B cell (primary cell): ENCODE data around the gene MAGED2. TPM values are rescaled to one million over a fixed set of nuclear protein-coding genes. Genes with fewer than 3 reads are reported as not detected.
"Not testable (repeated sequence)": the region's sequence is repeated elsewhere in the genome, so short reads cannot be mapped to it uniquely, and the experiment has no call there.

Source experiments
- ATAC-seq: fragments of 200-7000 bp; cut with Tn5 transposase; one replicate; pipeline ENCODE4 v1.10.0; 2021; ENCODE audit warnings: low read depth, mild to moderate bottlenecking, moderate number of reproducible peaks, moderate library complexity
- CTCF ChIA-PET: fragments of 350-600 bp; sonication (Branson Sonifier 250); formaldehyde crosslinking; loops from one replicate; lab custom pipeline; 2021; ENCODE audit warnings: antibody characterized with exemption, inconsistent platforms; lab: Charles Lee
- POLR2A ChIA-PET: fragments of 350-600 bp; sonication (Branson Sonifier 250); formaldehyde crosslinking; loops from one replicate; lab custom pipeline; 2021; ENCODE audit warnings: antibody characterized with exemption; lab: Charles Lee
- DNase-seq: peaks from one replicate; pipeline ENCODE4 v3.0.0; 2013
- H2AFZ ChIP-seq: 2 replicates; pipeline ENCODE4 v1.6.1; 2012; ENCODE audit warnings: mild to moderate bottlenecking, low read depth, low read length; ENCODE audit not compliant: insufficient read depth, poor library complexity, severe bottlenecking
- H3K27ac ChIP-seq, 2 donors: 1 replicate in 1 of 2; 2 replicates in 1 of 2; pipeline ENCODE4 v1.5.1; 2012 to 2013; ENCODE audit warnings: low read length in 2 of 2, mild to moderate bottlenecking in 2 of 2, moderate library complexity in 1 of 2
- H3K27me3 ChIP-seq, 4 experiments: fragments of 200-600 bp in 1 of 4; sonication (generic) in 1 of 4; replicated peaks in 1 of 4; 1 replicate in 2 of 4; 2 replicates in 2 of 4; pipeline versions ENCODE4 v1.6.1 to v1.7.0; 2013 to 2016; ENCODE audit warnings: low read length in 3 of 4, mild to moderate bottlenecking in 2 of 4, mixed read lengths in 1 of 4, moderate library complexity in 1 of 4; ENCODE audit not compliant: insufficient read depth in 4 of 4, control insufficient read depth in 3 of 4; ENCODE audit errors: control extremely low read depth in 1 of 4
- H3K36me3 ChIP-seq, 2 experiments: replicated peaks in 1 of 2; 1 replicate in 1 of 2; 2 replicates in 1 of 2; pipeline versions ENCODE4 v1.6.1 to v1.7.1; 2013; ENCODE audit warnings: low read length in 1 of 2; ENCODE audit not compliant: insufficient read depth in 2 of 2, control insufficient read depth in 1 of 2; ENCODE audit errors: control extremely low read depth in 1 of 2, extremely low read depth in 1 of 2
- H3K4me1 ChIP-seq, 2 donors: fragments of 200-600 bp in 1 of 2; sonication (generic) in 1 of 2; 1 replicate in 1 of 2; 2 replicates in 1 of 2; pipeline versions ENCODE4 v1.5.1 to v1.6.1; 2013 to 2017; ENCODE audit warnings: low read length in 2 of 2; ENCODE audit not compliant: control insufficient read depth in 2 of 2, insufficient read depth in 2 of 2
- H3K4me2 ChIP-seq: replicated peaks from 2 replicates; pipeline ENCODE3; 2012; ENCODE audit warnings: mild to moderate bottlenecking, low read depth, low read length; ENCODE audit not compliant: poor library complexity, severe bottlenecking
- H3K4me3 ChIP-seq, 5 experiments: fragments of 200-600 bp in 1 of 5; sonication (generic) in 1 of 5; 1 replicate in 3 of 5; 2 replicates in 2 of 5; pipeline versions ENCODE4 v1.5.1 to v1.7.0; 2011 to 2016; ENCODE audit warnings: low read length in 4 of 5, mild to moderate bottlenecking in 4 of 5, low read depth in 2 of 5, control low read depth in 1 of 5, moderate library complexity in 1 of 5; ENCODE audit not compliant: insufficient read depth in 1 of 5; ENCODE audit errors: control extremely low read depth in 1 of 5, extremely low read depth in 1 of 5
- H3K79me2 ChIP-seq: fragments of 200-600 bp; sonication (generic); one replicate; pipeline ENCODE4 v1.6.0; 2016; ENCODE audit warnings: low read length; ENCODE audit not compliant: control insufficient read depth, insufficient read depth
- H3K9ac ChIP-seq: fragments of 200-600 bp; sonication (generic); 2 replicates; pipeline ENCODE4 v1.6.1; 2017; ENCODE audit warnings: mild to moderate bottlenecking, low read length, moderate library complexity
- H3K9me3 ChIP-seq, 3 donors: one replicate each; pipeline versions ENCODE4 v1.6.1 to v1.7.1; 2013; ENCODE audit warnings: low read length in 2 of 3; ENCODE audit not compliant: control insufficient read depth in 2 of 3, insufficient read depth in 1 of 3; ENCODE audit errors: control extremely low read depth in 1 of 3
- H4K20me1 ChIP-seq: 2 replicates; pipeline ENCODE4 v1.6.0; 2012; ENCODE audit warnings: mild to moderate bottlenecking, low read length; ENCODE audit not compliant: insufficient read depth, control insufficient read depth, poor library complexity, severe bottlenecking
- H3K27ac Mint-ChIP-seq: one replicate; pipeline ENCODE4 v1.8.0; 2021; ENCODE audit warnings: mixed read lengths
- H3K27me3 Mint-ChIP-seq: one replicate; pipeline ENCODE4 v1.8.0; 2021; ENCODE audit warnings: mixed read lengths
- H3K4me1 Mint-ChIP-seq: one replicate; pipeline ENCODE4 v1.8.0; 2021; ENCODE audit warnings: mixed read lengths
- H3K4me3 Mint-ChIP-seq: one replicate; pipeline ENCODE4 v1.8.0; 2021; ENCODE audit warnings: mixed read lengths
- H3K9me3 Mint-ChIP-seq: one replicate; pipeline ENCODE4 v1.8.0; 2022; ENCODE audit warnings: mixed read lengths; ENCODE audit not compliant: insufficient read depth
- EZH2 ChIP-seq: IDR thresholded peaks from 2 replicates; pipeline ENCODE4 v1.6.1; 2012; ENCODE audit warnings: borderline replicate concordance, low read depth, mild to moderate bottlenecking, moderate library complexity, low read length; ENCODE audit not compliant: insufficient read depth, poor library complexity, severe bottlenecking
- WGBS: methylation state at CpG from one replicate; pipeline ENCODE4 v1.1.5; 2013; ENCODE audit warnings: missing lambda C conversion rate; ENCODE audit not compliant: insufficient coverage; 5-methylcytosine and 5-hydroxymethylcytosine counted together
- intact Hi-C: fragments of 100-400 bp; cut with micrococcal nuclease; formaldehyde crosslinking; loops from one replicate; pipeline ENCODE4 v1.10.0; 2022
- polyA plus RNA-seq: library from polyadenylated mRNA; depleted of rRNA; stranded (reverse); fragments of >200 nt; gene quantifications from 2 replicates; pipeline ENCODE4 v1.2.3, GENCODE V29; 2012
- total RNA-seq, 2 donors: library from RNA; stranded (reverse); fragments of 120-200 nt in 1 of 2; gene quantifications; 1 replicate in 1 of 2; 2 replicates in 1 of 2; pipeline versions ENCODE4 v1.2.3 to v1.2.4, GENCODE V29; 2013 to 2022
- TF ChIP-seq, protein P1 (sequence below): fragments of 200-600 bp; IDR thresholded peaks from one replicate; pipeline ENCODE4 v1.8.0; 2022; ENCODE audit warnings: antibody characterized with exemption, mild to moderate bottlenecking

MAGED2 gene
- total and polyA plus RNA-seq, 2 donors (not counting 1 experiment from before 2014, with no cell fraction given), result 47.8 to 87.2 TPM

DNA sequence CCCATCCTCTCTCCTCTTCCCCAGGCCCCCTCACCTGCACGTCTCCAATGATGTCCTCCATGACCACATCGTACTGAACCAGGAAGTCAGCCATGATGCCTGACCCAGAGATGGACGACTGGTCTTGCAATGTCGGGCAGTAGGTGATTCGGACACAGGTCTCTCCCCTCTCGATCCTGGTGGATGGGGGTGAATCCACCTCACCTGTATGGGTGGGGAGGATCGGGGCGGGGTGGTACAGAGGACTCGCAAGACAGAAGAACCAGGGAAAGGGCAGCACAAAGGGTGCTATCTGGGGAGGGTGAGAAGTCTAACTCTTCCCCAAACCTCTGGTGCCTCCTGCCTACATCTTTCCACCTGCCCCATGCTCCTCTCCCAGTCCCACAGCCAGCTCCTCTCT is 19.1 kb upstream of the MAGED2 start:
- Histone ChIP-seq H3K27me3 (no peaks in the 10 kb centered on the region), H3K4me2 (no peak overlapping the region), H3K36me3 (no peaks in the 10 kb centered on the region), H3K9me3 (no peaks in the 10 kb centered on the region), H2AFZ (no peak overlapping the region), H3K27ac (no peak overlapping the region), H4K20me1 (no peaks in the 10 kb centered on the region), H3K79me2 (no peaks in the 10 kb centered on the region), H3K4me3 (no peak overlapping the region), H3K4me1 (no peaks in the 10 kb centered on the region), H3K9ac (no peak overlapping the region)
- no peak overlapping the region for H3K4me3 Mint-ChIP-seq
- ChIA-PET POLR2A (no interaction called here), CTCF (no interaction called here)
- ATAC-seq, result no peak
- no peaks in the 10 kb centered on the region for H3K9me3 Mint-ChIP-seq
- H3K27me3 Mint-ChIP-seq, result no peaks in the 10 kb centered on the region
- WGBS, result no CpG with 5 or more reads among the region's 9 CpGs
- H3K27ac Mint-ChIP-seq, result no peak overlapping the region
- DNase-seq, result no peak
- intact Hi-C loops, result no loop called here
- TF ChIP-seq, protein P1, sequence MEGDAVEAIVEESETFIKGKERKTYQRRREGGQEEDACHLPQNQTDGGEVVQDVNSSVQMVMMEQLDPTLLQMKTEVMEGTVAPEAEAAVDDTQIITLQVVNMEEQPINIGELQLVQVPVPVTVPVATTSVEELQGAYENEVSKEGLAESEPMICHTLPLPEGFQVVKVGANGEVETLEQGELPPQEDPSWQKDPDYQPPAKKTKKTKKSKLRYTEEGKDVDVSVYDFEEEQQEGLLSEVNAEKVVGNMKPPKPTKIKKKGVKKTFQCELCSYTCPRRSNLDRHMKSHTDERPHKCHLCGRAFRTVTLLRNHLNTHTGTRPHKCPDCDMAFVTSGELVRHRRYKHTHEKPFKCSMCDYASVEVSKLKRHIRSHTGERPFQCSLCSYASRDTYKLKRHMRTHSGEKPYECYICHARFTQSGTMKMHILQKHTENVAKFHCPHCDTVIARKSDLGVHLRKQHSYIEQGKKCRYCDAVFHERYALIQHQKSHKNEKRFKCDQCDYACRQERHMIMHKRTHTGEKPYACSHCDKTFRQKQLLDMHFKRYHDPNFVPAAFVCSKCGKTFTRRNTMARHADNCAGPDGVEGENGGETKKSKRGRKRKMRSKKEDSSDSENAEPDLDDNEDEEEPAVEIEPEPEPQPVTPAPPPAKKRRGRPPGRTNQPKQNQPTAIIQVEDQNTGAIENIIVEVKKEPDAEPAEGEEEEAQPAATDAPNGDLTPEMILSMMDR, result no peak
- TF ChIP-seq EZH2, result no peak
- no peaks in the 10 kb centered on the region for H3K4me1 Mint-ChIP-seq

DNA sequence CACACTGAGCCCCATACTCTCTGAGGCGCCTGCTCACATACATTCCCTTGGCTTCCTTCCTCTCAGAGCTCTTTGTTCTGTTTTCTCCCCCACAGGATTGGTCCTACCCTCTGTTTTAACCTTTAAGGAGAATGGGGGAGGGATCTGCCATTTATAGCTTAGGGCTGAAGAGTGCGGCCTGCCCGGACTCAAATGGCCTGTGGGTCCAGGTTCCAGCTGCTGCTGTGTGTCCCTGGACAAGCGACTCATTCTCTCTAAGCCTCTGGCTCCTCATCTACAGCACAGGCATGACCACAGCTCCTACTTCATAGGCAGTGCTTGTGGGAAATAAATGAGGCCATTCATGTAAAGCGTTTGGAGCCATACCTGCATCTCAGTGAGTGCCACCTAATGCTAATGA is 18.1 kb upstream of the MAGED2 start:
- ATAC-seq, H3K27ac Mint-ChIP-seq, H3K9me3 Mint-ChIP-seq, H3K4me1 Mint-ChIP-seq, H3K79me2 ChIP-seq, H3K9ac ChIP-seq, H4K20me1 ChIP-seq, H3K4me1 ChIP-seq, H2AFZ ChIP-seq, DNase-seq, H3K4me3 ChIP-seq, H3K4me2 ChIP-seq, H3K27me3 ChIP-seq, H3K27ac ChIP-seq, H3K36me3 ChIP-seq, H3K27me3 Mint-ChIP-seq, CTCF ChIA-PET, H3K9me3 ChIP-seq, intact Hi-C loops, POLR2A ChIA-PET, H3K4me3 Mint-ChIP-seq: not testable (repeated sequence)
- WGBS, result no CpG with 5 or more reads among the region's 5 CpGs
